ENCODE results near the gene TWSG1. TPM values are rescaled to one million over a fixed set of nuclear protein-coding genes. Genes with fewer than 3 reads are reported as not detected.

Gene TWSG1
- total RNA-seq, 1 donor from 2014 or later: 38.6 TPM

DNA sequence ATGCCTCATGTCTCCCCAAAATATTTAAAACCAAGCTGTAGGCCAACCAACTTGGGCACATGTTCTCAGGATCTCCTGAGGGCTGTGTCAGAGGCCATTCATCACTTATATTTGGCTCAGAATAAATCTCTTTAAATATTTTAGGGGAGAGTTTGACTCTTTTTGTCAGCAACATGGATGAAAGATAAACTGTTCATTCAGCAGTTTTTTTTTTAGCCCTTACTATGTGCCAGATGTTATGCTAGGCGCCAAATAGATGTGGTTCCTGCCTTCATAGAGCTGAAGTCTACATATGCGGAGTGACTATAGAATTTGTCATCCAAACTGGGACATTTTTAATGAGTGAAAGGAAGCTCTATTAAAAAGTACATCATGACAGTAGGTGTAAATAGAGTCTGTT, 42.5 kb upstream of the TWSG1 start:
- H3K27ac Mint-ChIP-seq: no peak overlapping the region
- TF ChIP-seq, protein P1, sequence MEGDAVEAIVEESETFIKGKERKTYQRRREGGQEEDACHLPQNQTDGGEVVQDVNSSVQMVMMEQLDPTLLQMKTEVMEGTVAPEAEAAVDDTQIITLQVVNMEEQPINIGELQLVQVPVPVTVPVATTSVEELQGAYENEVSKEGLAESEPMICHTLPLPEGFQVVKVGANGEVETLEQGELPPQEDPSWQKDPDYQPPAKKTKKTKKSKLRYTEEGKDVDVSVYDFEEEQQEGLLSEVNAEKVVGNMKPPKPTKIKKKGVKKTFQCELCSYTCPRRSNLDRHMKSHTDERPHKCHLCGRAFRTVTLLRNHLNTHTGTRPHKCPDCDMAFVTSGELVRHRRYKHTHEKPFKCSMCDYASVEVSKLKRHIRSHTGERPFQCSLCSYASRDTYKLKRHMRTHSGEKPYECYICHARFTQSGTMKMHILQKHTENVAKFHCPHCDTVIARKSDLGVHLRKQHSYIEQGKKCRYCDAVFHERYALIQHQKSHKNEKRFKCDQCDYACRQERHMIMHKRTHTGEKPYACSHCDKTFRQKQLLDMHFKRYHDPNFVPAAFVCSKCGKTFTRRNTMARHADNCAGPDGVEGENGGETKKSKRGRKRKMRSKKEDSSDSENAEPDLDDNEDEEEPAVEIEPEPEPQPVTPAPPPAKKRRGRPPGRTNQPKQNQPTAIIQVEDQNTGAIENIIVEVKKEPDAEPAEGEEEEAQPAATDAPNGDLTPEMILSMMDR (conservative IDR thresholded peaks at IDR 0.05): no peak
- peaks cover 10% of the 10 kb centered on the region for H3K36me3 Mint-ChIP-seq
- no peaks in the 10 kb centered on the region for H3K27me3 Mint-ChIP-seq
- DNase-seq (ENCODE audit: extremely low spot score, unreplicated experiment): no peak
- H3K9me3 Mint-ChIP-seq: peaks cover 10% of the 10 kb centered on the region
- no peak overlapping the region for H3K4me3 Mint-ChIP-seq
- H3K4me1 Mint-ChIP-seq (ENCODE audit: unreplicated experiment): no peaks in the 10 kb centered on the region

DNA sequence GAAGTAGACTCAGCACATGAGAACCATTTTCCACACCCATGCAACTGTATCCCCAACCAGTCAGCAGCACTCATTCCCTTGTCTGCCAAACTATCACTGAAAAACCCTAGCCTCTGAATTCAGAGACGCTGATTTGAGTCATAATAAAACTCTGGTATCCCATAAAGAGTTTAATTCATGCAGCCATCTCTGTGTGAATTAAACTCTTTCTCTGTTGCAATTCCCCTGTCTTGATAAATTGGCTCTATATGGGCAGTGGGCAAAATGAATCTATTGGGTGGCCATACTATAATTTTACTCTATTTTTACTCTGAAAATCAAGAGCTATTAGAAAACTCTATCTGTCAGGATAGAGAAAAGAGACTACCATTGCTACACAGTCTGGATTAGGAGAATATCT, 40.6 kb upstream of the TWSG1 start:
- DNase-seq (ENCODE audit: extremely low spot score, unreplicated experiment): no peak
- no peak overlapping the region for H3K27ac Mint-ChIP-seq
- H3K4me1 Mint-ChIP-seq (ENCODE audit: unreplicated experiment): no peaks in the 10 kb centered on the region
- TF ChIP-seq, protein P1 (conservative IDR thresholded peaks at IDR 0.05): no peak
- peaks cover 5% of the 10 kb centered on the region for H3K36me3 Mint-ChIP-seq
- H3K4me3 Mint-ChIP-seq: no peak overlapping the region
- no peaks in the 10 kb centered on the region for H3K27me3 Mint-ChIP-seq
- peaks cover 10% of the 10 kb centered on the region for H3K9me3 Mint-ChIP-seq

DNA sequence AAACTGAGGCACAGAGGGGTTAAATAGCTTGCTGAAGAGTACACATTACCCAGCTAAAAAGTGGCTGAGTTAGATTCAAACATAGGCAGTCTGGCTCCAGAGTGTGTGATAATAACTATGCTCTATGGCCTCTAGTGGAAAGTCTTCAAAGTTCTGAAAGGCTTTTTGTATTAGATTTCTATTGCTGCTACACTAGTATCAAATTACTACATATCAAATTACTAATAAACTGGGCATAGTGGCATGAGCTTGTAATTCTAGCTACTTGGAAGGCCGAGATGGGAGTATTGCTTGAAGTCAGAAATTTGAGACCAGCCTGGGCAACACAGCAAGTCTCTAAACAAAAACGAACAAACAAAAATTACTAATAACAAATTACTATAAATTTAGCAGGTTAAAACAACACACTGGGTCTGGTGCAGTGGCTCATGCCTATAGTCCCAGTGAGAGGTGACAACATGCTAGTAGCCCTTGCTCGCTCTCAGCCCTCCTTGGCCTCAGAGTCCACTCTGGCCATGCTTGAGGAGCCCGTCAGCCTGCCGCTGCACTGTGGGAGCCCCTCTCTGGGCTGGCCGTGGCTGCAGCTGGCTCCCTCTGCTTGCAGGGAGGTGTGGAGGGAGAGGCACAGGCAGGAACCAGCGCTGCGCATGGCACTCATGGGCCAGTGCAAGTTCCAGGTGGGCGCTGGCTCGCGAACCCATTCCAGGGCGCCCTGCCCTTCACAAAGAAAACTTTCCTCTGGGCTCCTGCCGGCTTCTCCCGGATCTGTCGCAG, 38.2 kb upstream of the TWSG1 start:
- Mint-ChIP-seq H3K36me3 (peaks cover 5% of the 10 kb centered on the region), H3K4me1 (ENCODE audit: unreplicated experiment) (no peaks in the 10 kb centered on the region), H3K27ac (no peak overlapping the region), H3K9me3 (peaks cover 5% of the 10 kb centered on the region), H3K4me3 (no peak overlapping the region), H3K27me3 (no peaks in the 10 kb centered on the region)
- TF ChIP-seq, protein P1 (conservative IDR thresholded peaks at IDR 0.05): no peak
- no peak for DNase-seq (ENCODE audit: extremely low spot score, unreplicated experiment)

DNA sequence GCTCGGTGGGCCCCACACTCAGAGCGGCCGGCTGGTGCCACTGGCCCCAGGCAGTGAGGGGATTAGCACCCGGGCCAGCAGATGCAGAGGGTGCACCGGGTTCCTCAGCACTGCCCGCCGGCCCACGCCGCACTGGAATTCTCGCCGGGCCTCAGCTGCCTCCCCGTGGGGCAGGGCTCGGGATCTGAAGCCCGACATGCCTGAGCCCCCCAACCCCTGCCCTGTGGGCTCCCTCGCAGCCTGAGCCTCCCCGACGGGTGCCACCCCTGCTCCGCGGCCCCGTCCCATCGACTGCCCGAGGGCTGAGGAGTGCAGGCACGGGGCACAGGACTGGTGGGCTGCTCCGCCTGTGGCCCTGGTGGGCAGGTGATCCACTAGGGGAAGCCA, 37.6 kb upstream of the TWSG1 start:
- Mint-ChIP-seq H3K36me3 (peaks cover 5% of the 10 kb centered on the region), H3K9me3 (peaks cover 5% of the 10 kb centered on the region), H3K4me1 (ENCODE audit: unreplicated experiment) (no peaks in the 10 kb centered on the region), H3K4me3 (no peak overlapping the region), H3K27me3 (no peaks in the 10 kb centered on the region), H3K27ac (no peak overlapping the region)
- TF ChIP-seq, protein P1 (conservative IDR thresholded peaks at IDR 0.05): no peak
- no peak for DNase-seq (ENCODE audit: extremely low spot score, unreplicated experiment)

DNA sequence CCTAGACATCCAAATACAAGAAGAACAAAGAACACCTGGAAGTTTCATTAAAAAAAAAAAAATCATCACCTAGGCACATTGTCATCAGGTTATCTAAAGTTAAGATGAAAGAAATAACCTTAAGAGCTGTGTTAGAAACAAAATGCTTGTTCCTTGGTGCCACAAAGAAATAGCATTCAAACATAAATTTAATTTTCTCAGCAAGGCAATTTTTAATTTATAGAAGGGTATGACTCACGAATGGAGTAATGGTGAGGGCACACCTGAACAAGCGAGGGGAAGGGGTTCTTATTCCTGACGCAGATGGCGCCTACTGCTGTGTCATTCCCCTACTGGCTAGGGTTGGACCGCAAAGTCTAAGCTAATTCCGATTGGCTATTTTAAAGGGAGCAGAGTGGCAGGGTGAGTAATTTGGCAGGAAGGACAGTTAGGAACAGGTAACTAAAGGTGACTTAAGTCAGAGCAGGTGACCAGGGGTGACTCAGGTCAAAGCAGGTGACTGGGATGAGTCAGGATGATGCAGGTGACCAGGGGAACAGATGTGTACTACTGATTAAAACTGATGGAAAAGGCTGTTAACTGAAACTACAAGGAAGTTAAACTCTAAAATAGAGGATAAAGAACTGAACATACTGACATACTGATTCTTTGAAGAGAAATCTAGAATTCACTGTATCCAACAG, 30.0 kb upstream of the TWSG1 start:
- DNase-seq (ENCODE audit: extremely low spot score, unreplicated experiment): no peak
- peaks cover 5% of the 10 kb centered on the region for H3K9me3 Mint-ChIP-seq
- TF ChIP-seq, protein P1 (conservative IDR thresholded peaks at IDR 0.05): no peak
- no peaks in the 10 kb centered on the region for H3K4me1 Mint-ChIP-seq (ENCODE audit: unreplicated experiment)
- H3K27me3 Mint-ChIP-seq: no peaks in the 10 kb centered on the region
- no peak overlapping the region for H3K27ac Mint-ChIP-seq
- no peaks in the 10 kb centered on the region for H3K36me3 Mint-ChIP-seq
- H3K4me3 Mint-ChIP-seq: no peak overlapping the region
